ENCODE data around the gene JTB. TPM values are rescaled to one million over a fixed set of nuclear protein-coding genes. Genes with fewer than 3 reads are reported as not detected.

JTB gene
- total RNA-seq, 2 experiments from 2014 or later, result 134 to 136 TPM

GRCh38 chr1:153942766-153943549 lies 34.5 kb downstream of the JTB start:
- Mint-ChIP-seq H3K27ac (peak overlapping the region; percentile 29), H3K4me3 (no peak overlapping the region), H3K4me1 (ENCODE audit: low read depth) (peaks cover 25% of the 10 kb centered on the region), H3K27me3 (no peaks in the 10 kb centered on the region), H3K36me3 (peaks cover 32% of the 10 kb centered on the region), H3K9me3 (no peaks in the 10 kb centered on the region)
- ChIA-PET POLR2A (interaction anchor here (0.7 to 3.9 kb wide), 4 partner anchors 21 to 34 kb away, joined by 3 to 41 read pairs (median 4); partner anchors contain the start of genes GATAD2B and JTB), CTCF (interaction anchor here (1.0 to 4.3 kb wide), 2 partner anchors 24 to 122 kb away, joined by 3 to 29 read pairs; partner anchors contain the start of gene CREB3L4)
- intact Hi-C loops (cut with micrococcal nuclease), result no loop called here
- DNase-seq, result no peak

- ChIA-PET CTCF (no interaction called here), POLR2A (interaction anchor here (0.6 to 1.3 kb wide), 2 partner anchors 20 to 636 kb away, joined by 3 to 4 read pairs; no protein-coding TSS in a partner anchor)
- Mint-ChIP-seq H3K36me3 (peaks cover 40% of the 10 kb centered on the region), H3K27ac (no peak overlapping the region), H3K4me1 (ENCODE audit: low read depth) (peaks cover 25% of the 10 kb centered on the region), H3K9me3 (no peaks in the 10 kb centered on the region), H3K27me3 (no peaks in the 10 kb centered on the region), H3K4me3 (no peak overlapping the region)
- no peak for DNase-seq
- intact Hi-C loops (cut with micrococcal nuclease), result no loop called here
These were observed 35.4 kb downstream of the JTB start for GRCh38 chr1:153941826-153942725.

DNA sequence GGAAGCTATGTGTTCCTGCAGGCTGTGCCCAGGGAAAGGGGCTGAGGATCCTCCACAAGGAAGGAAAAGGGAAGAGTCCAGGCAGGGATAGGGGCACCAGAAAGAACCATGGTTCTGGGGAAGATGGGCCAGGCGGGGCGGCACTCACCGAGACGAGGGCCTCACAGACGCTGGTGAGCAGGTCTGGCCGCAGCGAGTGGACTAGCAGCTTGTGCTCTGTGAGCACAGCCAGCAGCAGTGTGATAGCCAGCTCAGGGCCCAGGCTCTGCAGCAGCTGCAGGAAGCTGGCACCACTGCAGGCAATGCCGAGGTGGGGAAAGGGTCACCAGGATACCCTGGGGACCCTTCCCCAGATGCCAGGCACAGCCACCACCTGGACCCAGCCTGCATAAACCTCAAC lies 36.7 kb downstream of the JTB start:
- Mint-ChIP-seq H3K36me3 (peaks cover 53% of the 10 kb centered on the region), H3K27ac (no peak overlapping the region)
- CTCF ChIA-PET, result interaction anchor here (1.0 kb wide), 1 partner anchor 144 kb away, joined by 3 read pairs; no protein-coding TSS in a partner anchor

GRCh38 chr1:153939476-153939875 lies 38.0 kb downstream of the JTB start:
- Mint-ChIP-seq H3K4me3 (no peak overlapping the region), H3K4me1 (ENCODE audit: low read depth) (peaks cover 15% of the 10 kb centered on the region), H3K36me3 (peaks cover 56% of the 10 kb centered on the region), H3K27me3 (no peaks in the 10 kb centered on the region), H3K9me3 (no peaks in the 10 kb centered on the region), H3K27ac (no peak overlapping the region)
- POLR2A ChIA-PET, result interaction anchor here (2.5 kb wide), 1 partner anchor 15 kb away, joined by 8 read pairs; no protein-coding TSS in a partner anchor
- DNase-seq, result no peak
- CTCF ChIA-PET, result no interaction called here
- intact Hi-C loops (cut with micrococcal nuclease), result no loop called here

More for the DNA sequence above, 36.7 kb downstream of the JTB start:
- no peaks in the 10 kb centered on the region for H3K27me3 Mint-ChIP-seq
- intact Hi-C loops (cut with micrococcal nuclease), result no loop called here
- H3K9me3 Mint-ChIP-seq, result no peaks in the 10 kb centered on the region
- no peak for DNase-seq
- H3K4me1 Mint-ChIP-seq (ENCODE audit: low read depth), result peaks cover 20% of the 10 kb centered on the region
- H3K4me3 Mint-ChIP-seq, result no peak overlapping the region
- POLR2A ChIA-PET, result interaction anchor here (0.6 to 2.5 kb wide), 3 partner anchors 10 to 17 kb away, joined by 3 to 8 read pairs (median 3); no protein-coding TSS in a partner anchor

DNA sequence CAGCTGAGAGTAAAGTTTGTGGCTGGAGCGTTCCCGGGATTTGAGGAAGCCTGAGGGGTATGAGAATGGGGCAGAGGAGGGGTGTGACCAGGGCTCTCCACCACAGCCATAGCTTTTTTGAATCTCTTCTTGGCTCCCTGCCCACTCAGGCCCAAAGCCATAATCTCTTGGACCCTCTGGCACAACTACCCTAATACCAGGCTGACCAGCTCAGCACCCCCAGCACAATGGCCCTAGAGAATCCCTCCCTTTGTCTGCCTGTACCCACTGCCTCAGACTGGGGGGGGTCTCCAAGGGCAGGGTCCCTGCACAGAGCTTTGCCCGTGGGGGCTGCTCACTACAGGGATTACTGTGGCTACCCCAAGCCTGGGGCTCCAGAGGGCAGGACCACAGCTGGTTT lies 38.5 kb downstream of the JTB start:
- ChIA-PET CTCF (no interaction called here), POLR2A (interaction anchor here (2.5 kb wide), 1 partner anchor 15 kb away, joined by 8 read pairs; no protein-coding TSS in a partner anchor)
- H3K27me3 Mint-ChIP-seq, result no peaks in the 10 kb centered on the region
- intact Hi-C loops (cut with micrococcal nuclease), result no loop called here
- H3K4me1 Mint-ChIP-seq (ENCODE audit: low read depth), result peaks cover 10% of the 10 kb centered on the region
- H3K9me3 Mint-ChIP-seq, result no peaks in the 10 kb centered on the region
- H3K27ac Mint-ChIP-seq, result no peak overlapping the region
- DNase-seq, result no peak
- H3K4me3 Mint-ChIP-seq, result no peak overlapping the region
- H3K36me3 Mint-ChIP-seq, result peaks cover 56% of the 10 kb centered on the region

DNA sequence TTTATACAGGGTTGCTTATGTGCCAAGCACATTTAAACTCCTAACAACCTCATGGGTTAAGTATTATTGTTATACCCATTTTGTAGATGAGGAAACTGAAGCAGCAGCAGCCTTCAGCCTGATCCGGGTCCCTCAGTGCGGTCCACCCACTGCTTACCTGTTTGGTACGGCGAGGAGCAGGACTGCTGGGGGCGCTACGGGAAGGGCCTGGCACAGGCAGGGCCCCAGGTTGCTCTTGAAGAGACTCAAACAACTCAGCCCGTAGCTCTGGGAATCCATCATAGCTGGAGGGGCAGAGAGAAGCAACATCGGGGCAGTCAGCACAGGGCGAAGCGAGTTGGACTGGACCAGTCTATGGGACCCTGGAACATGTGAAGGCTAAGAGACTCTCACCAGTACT lies 40.1 kb downstream of the JTB start:
- no peak for DNase-seq
- no peak overlapping the region for H3K27ac Mint-ChIP-seq
- H3K36me3 Mint-ChIP-seq, result peaks cover 58% of the 10 kb centered on the region
- no peaks in the 10 kb centered on the region for H3K9me3 Mint-ChIP-seq
- no peak overlapping the region for H3K4me3 Mint-ChIP-seq
- intact Hi-C loops (cut with micrococcal nuclease), result no loop called here
- CTCF ChIA-PET, result interaction anchor here (2.1 kb wide), 1 partner anchor 49 kb away, joined by 6 read pairs; the partner anchor contains the start of gene RAB13
- H3K4me1 Mint-ChIP-seq (ENCODE audit: low read depth), result no peaks in the 10 kb centered on the region
- no peaks in the 10 kb centered on the region for H3K27me3 Mint-ChIP-seq
- POLR2A ChIA-PET, result no interaction called here

GRCh38 chr1:153936011-153936802 lies 41.3 kb downstream of the JTB start:
- Mint-ChIP-seq H3K27ac (no peak overlapping the region), H3K27me3 (no peaks in the 10 kb centered on the region), H3K36me3 (peaks cover 53% of the 10 kb centered on the region), H3K4me3 (no peak overlapping the region), H3K9me3 (no peaks in the 10 kb centered on the region), H3K4me1 (ENCODE audit: low read depth) (no peaks in the 10 kb centered on the region)
- ChIA-PET POLR2A (no interaction called here), CTCF (interaction anchor here (2.1 kb wide), 1 partner anchor 51 kb away, joined by 6 read pairs; the partner anchor contains the start of gene RAB13)
- intact Hi-C loops (cut with micrococcal nuclease), result no loop called here
- DNase-seq, result no peak

- no peaks in the 10 kb centered on the region for H3K4me1 Mint-ChIP-seq (ENCODE audit: low read depth)
- peaks cover 47% of the 10 kb centered on the region for H3K36me3 Mint-ChIP-seq
These were observed 42.7 kb downstream of the JTB start for GRCh38 chr1:153934746-153935145.

GRCh38 chr1:153933955-153934354 lies 43.5 kb downstream of the JTB start:
- peaks cover 50% of the 10 kb centered on the region for H3K36me3 Mint-ChIP-seq
- no peak for DNase-seq
- H3K4me1 Mint-ChIP-seq (ENCODE audit: low read depth), result peaks cover under 1% of the 10 kb centered on the region
- CTCF ChIA-PET, result interaction anchor here (1.0 kb wide), 1 partner anchor 13 kb away, joined by 5 read pairs; the partner anchor contains the start of gene DENND4B
- H3K9me3 Mint-ChIP-seq, result no peaks in the 10 kb centered on the region
- POLR2A ChIA-PET, result interaction anchor here (0.7 kb wide), 1 partner anchor 14 kb away, joined by 3 read pairs; no protein-coding TSS in a partner anchor
- no peaks in the 10 kb centered on the region for H3K27me3 Mint-ChIP-seq
- intact Hi-C loops (cut with micrococcal nuclease), result no loop called here
- no peak overlapping the region for H3K27ac Mint-ChIP-seq
- H3K4me3 Mint-ChIP-seq, result no peak overlapping the region

More at GRCh38 chr1:153934746-153935145, 42.7 kb downstream of the JTB start:
- POLR2A ChIA-PET, result interaction anchor here (0.7 kb wide), 1 partner anchor 13 kb away, joined by 3 read pairs; no protein-coding TSS in a partner anchor
- Mint-ChIP-seq H3K27me3 (no peaks in the 10 kb centered on the region), H3K9me3 (no peaks in the 10 kb centered on the region), H3K27ac (no peak overlapping the region), H3K4me3 (no peak overlapping the region)
- intact Hi-C loops (cut with micrococcal nuclease), result no loop called here
- DNase-seq, result no peak
- CTCF ChIA-PET, result interaction anchor here (1.0 kb wide), 1 partner anchor 12 kb away, joined by 5 read pairs; the partner anchor contains the start of gene DENND4B

DNA sequence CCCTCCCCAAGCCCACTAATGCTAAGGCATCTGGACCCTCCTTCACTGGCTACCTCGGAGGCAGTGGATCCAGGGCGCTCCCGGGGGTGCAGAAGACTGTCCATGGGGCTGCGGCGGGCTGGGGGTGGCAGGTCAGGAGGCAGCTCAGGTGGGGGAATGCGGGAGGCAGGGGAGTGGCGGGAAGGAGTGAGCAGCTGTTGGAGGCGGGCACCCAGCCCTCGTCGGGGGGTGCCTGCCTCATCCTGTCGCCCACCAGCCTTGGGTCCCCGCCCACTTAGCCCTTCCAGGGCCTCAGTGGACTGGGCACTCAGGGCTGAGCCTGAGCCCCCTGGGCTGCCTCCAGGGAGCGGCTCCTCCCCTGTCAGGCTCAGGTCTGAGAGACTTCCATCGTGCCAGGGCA lies 44.0 kb downstream of the JTB start:
- intact Hi-C loops (cut with micrococcal nuclease), result no loop called here
- CTCF ChIA-PET, result no interaction called here
- peaks cover 49% of the 10 kb centered on the region for H3K36me3 Mint-ChIP-seq

More for the DNA sequence above, 44.0 kb downstream of the JTB start:
- Mint-ChIP-seq H3K4me1 (ENCODE audit: low read depth) (peaks cover 2% of the 10 kb centered on the region), H3K4me3 (no peak overlapping the region), H3K27me3 (no peaks in the 10 kb centered on the region), H3K9me3 (no peaks in the 10 kb centered on the region), H3K27ac (no peak overlapping the region)
- POLR2A ChIA-PET, result interaction anchor here (1.6 kb wide), 1 partner anchor 12 kb away, joined by 5 read pairs; no protein-coding TSS in a partner anchor
- no peak for DNase-seq

Data from activated CD4-positive, alpha-beta memory T cell treated with anti-CD3 and anti-CD28 coated beads for 36 hours (primary cell).